ENCODE results near the gene CRYBG2. TPM values are rescaled to one million over a fixed set of nuclear protein-coding genes. Genes with fewer than 3 reads are reported as not detected.

CRYBG2 gene
- total and polyA plus RNA-seq, 7 donors: 0.55 to 21.0 (median 13.8) TPM; not detected in 2

GRCh38 chr1:26306290-26307229, 47.4 kb downstream of the CRYBG2 start, which contains the start of gene UBXN11:
Gene UBXN11, minus strand, starts transcription at chr1:26306636. Its CDS starts 3,753 bp downstream, at chr1:26302883.
- peak; percentile 96 for DNase-seq
- H3K4me3 ChIP-seq: peak within 1 kb of the TSS; percentile 46 to 71 (median 58)
- no peak for TF ChIP-seq POLR2A (IDR thresholded peaks at IDR 0.05)
- TF ChIP-seq POLR2AphosphoS5 (IDR thresholded peaks at IDR 0.05): peak in 2 of 4 donors; percentile 8 to 15
- TF ChIP-seq, protein P1, sequence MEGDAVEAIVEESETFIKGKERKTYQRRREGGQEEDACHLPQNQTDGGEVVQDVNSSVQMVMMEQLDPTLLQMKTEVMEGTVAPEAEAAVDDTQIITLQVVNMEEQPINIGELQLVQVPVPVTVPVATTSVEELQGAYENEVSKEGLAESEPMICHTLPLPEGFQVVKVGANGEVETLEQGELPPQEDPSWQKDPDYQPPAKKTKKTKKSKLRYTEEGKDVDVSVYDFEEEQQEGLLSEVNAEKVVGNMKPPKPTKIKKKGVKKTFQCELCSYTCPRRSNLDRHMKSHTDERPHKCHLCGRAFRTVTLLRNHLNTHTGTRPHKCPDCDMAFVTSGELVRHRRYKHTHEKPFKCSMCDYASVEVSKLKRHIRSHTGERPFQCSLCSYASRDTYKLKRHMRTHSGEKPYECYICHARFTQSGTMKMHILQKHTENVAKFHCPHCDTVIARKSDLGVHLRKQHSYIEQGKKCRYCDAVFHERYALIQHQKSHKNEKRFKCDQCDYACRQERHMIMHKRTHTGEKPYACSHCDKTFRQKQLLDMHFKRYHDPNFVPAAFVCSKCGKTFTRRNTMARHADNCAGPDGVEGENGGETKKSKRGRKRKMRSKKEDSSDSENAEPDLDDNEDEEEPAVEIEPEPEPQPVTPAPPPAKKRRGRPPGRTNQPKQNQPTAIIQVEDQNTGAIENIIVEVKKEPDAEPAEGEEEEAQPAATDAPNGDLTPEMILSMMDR (IDR thresholded peaks at IDR 0.05): no peak
- no peak for TF ChIP-seq EP300 (IDR thresholded peaks at IDR 0.05)
- no peaks in the 10 kb centered on the region for H3K9me3 ChIP-seq
- intact Hi-C loops (cut with DNase I): no loop called here
- no peaks in the 10 kb centered on the region for H3K36me3 ChIP-seq
- no peaks in the 10 kb centered on the region for H3K27me3 ChIP-seq
- H3K27ac ChIP-seq: peak within 1 kb of the TSS; percentile 51 to 76 (median 66)
- WGBS, 2 donors: 1% methylated on average over 51 of the region's 51 CpGs
- H3K4me1 ChIP-seq: peaks cover 0 to 17% (median 11%) of the 10 kb centered on the region in 4 donors

- intact Hi-C loops (cut with DNase I): no loop called here
- H3K36me3 ChIP-seq: no peaks in the 10 kb centered on the region
- WGBS, 2 donors: 17 to 20% methylated on average over 8 of the region's 8 CpGs
- peak overlapping the region; percentile 51 to 76 (median 66) for H3K27ac ChIP-seq
- no peaks in the 10 kb centered on the region for H3K9me3 ChIP-seq
- peaks cover 0 to 17% (median 11%) of the 10 kb centered on the region in 4 donors for H3K4me1 ChIP-seq
- TF ChIP-seq EP300 (IDR thresholded peaks at IDR 0.05) (no peak), POLR2A (IDR thresholded peaks at IDR 0.05) (no peak), POLR2AphosphoS5 (IDR thresholded peaks at IDR 0.05) (no peak)
- TF ChIP-seq, protein P1 (IDR thresholded peaks at IDR 0.05): no peak
- peak overlapping the region; percentile 46 to 71 (median 58) for H3K4me3 ChIP-seq
- no peaks in the 10 kb centered on the region for H3K27me3 ChIP-seq
- DNase-seq: no peak
Observed at GRCh38 chr1:26305667-26306289, 48.2 kb downstream of the CRYBG2 start.

DNA sequence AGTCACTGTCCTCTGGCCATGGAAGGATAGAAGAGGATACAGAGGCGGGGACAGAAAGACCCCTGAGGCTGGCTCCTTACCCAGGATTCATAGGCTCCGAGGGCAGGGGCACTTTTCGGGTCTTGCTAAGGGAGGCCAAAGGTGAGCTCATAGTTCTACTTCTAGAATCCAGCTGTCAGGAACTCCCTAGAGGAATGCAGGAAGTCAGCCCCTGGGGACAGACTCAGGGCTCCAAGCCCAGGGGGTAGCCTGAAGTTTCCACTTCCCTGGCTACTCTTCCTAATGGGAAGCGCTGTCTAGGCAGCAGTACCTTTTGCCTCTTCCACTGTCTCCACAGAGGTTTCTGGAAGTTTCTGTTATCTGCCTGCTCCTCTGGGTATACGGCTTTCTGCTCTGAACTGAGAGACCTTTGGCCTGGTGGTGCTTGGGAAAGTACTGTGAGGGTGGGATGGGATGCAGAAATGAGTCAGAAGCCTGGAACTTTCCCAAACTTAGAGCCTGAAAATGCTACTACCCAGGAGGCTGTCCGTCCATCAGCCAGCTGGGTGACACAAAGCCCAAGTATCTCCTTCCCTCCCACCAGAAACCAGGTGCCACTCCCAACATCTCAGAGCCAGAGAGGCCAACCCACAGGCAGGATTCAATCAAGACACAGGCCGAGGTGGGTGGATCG, 51.1 kb downstream of the CRYBG2 start:
- Histone ChIP-seq H3K27ac (no peak overlapping the region), H3K4me3 (no peak overlapping the region), H3K4me1 (peaks cover 0 to 17% (median 11%) of the 10 kb centered on the region in 4 donors), H3K9me3 (no peaks in the 10 kb centered on the region), H3K36me3 (no peaks in the 10 kb centered on the region), H3K27me3 (no peaks in the 10 kb centered on the region)
- TF ChIP-seq EP300 (IDR thresholded peaks at IDR 0.05) (no peak), POLR2A (IDR thresholded peaks at IDR 0.05) (no peak), POLR2AphosphoS5 (IDR thresholded peaks at IDR 0.05) (no peak)
- TF ChIP-seq, protein P1 (IDR thresholded peaks at IDR 0.05): no peak
- DNase-seq: no peak
- intact Hi-C loops (cut with DNase I): no loop called here
- 77 to 80% methylated on average over 8 of the region's 8 CpGs for WGBS, 2 donors

DNA sequence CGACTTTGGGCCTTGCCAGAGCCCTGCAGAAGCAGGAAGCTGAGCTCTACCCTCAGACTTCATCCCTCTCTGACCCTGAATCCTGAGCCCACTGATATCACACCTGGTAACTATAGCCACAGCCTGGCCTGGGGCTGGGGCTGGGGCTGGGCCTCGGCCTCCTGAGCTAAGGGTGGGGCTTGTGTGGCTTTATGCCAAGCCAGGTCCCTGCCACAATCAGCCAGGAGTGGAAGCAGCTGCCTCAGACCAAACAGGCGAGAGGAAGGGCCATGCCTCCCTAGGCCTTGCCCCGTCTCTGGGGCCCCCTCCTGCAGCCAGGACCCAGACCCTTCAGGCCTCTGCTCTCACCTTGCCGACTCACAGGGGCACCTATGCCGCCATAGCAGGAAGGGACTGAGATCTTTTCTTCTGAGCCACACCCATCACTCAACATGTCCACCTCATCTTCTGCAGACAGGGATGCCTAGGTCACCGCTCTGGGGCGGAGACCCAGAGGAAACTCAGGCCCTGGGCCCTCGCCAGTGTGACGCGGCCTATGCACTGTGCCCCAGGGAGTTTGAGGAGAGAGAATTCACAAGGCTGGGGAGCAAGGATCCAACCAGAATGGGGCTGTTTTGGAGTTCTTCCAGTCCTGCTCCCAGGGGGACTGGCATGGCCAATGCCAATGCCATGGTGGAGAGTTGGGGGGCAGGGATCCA, 53.2 kb downstream of the CRYBG2 start:
- Histone ChIP-seq H3K4me3 (no peak overlapping the region), H3K4me1 (peaks cover 0 to 6% (median 3%) of the 10 kb centered on the region in 4 donors), H3K9me3 (no peaks in the 10 kb centered on the region), H3K27ac (no peak overlapping the region), H3K36me3 (no peaks in the 10 kb centered on the region), H3K27me3 (no peaks in the 10 kb centered on the region)
- intact Hi-C loops (cut with DNase I): no loop called here
- 82 to 90% methylated on average over 11 of the region's 11 CpGs for WGBS, 2 donors
- TF ChIP-seq, protein P1 (IDR thresholded peaks at IDR 0.05): no peak
- no peak for TF ChIP-seq EP300 (IDR thresholded peaks at IDR 0.05)
- TF ChIP-seq POLR2AphosphoS5 (IDR thresholded peaks at IDR 0.05): no peak
- no peak for TF ChIP-seq POLR2A (IDR thresholded peaks at IDR 0.05)
- DNase-seq: no peak
